ENCODE data around the gene ARHGEF3.

DNA sequence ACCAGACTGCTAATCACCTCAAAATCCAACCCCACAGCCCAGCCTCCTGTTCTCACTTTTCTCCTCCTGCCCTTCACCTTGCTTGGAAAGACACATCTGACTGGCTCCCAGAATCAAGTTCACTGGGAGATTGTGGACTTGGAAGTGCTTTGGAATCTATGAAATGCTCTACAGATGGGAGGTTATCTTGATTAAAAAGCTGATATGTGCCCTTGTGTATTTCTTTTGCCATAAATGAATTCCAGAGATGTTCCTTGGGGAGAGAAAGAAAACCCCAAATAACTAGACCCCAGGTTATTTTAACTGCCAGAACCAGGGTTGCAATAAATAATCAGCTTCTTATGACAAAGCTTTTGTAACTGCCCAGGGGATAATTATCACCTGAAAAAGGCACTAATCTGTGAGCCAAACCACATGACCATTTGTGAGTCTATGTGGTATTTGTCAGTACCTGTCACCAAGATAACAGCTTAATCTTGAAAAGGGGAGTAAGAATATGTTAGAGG is 21.7 kb upstream of the ARHGEF3 start:
- TF ChIP-seq CTCF (conservative IDR thresholded peaks at IDR 0.05; ENCODE audit: low read length): no peak
- no peak for TF ChIP-seq EZH2phosphoT487 (IDR thresholded peaks at IDR 0.05; ENCODE audit: borderline replicate concordance)

Data from Loucy (cell line).